WTC11 (cell line): Measurements from ENCODE around the gene INTS11. TPM values are rescaled to one million over a fixed set of nuclear protein-coding genes. Genes with fewer than 3 reads are reported as not detected.

Experiments
- ATAC-seq: fragments of 200-7000 bp; cut with Tn5 transposase; 2 replicates; pipeline ENCODE4 v1.10.0; 2021; ENCODE audit warnings: mild to moderate bottlenecking, moderate library complexity
- CTCF ChIA-PET: fragments of 300-600 bp; sonication (Branson Sonifier 250); formaldehyde crosslinking; loops from one replicate; lab custom pipeline; 2021; ENCODE audit warnings: antibody characterized with exemption; lab: Charles Lee
- POLR2A ChIA-PET: fragments of 350-600 bp; sonication (Branson Sonifier 250); formaldehyde crosslinking; loops from one replicate; lab custom pipeline; 2021; ENCODE audit warnings: antibody characterized with exemption; lab: Charles Lee
- DNase-seq: peaks from one replicate; pipeline ENCODE4 v3.0.0; 2021; ENCODE audit warnings: low spot score
- H3K27ac Mint-ChIP-seq: 2 replicates; pipeline ENCODE4 v1.8.0; 2021; ENCODE audit warnings: mixed read lengths
- H3K27me3 Mint-ChIP-seq: 2 replicates; pipeline ENCODE4 v1.8.0; 2021; ENCODE audit warnings: low read depth, mild to moderate bottlenecking, moderate library complexity, mixed read lengths
- H3K36me3 Mint-ChIP-seq: 2 replicates; pipeline ENCODE4 v1.8.0; 2021; ENCODE audit warnings: mixed read lengths
- H3K4me1 Mint-ChIP-seq: 2 replicates; pipeline ENCODE4 v1.8.0; 2022; ENCODE audit warnings: mixed read lengths
- H3K4me3 Mint-ChIP-seq: 2 replicates; pipeline ENCODE4 v1.8.0; 2021; ENCODE audit warnings: mild to moderate bottlenecking, moderate library complexity, mixed read lengths
- H3K9me3 Mint-ChIP-seq: 2 replicates; pipeline ENCODE4 v1.8.0; 2021; ENCODE audit warnings: mixed read lengths
- ETV6 ChIP-seq: sonication (generic); formaldehyde crosslinking; IDR thresholded peaks from 2 replicates; pipeline ENCODE4 v1.8.1; 2022; ENCODE audit warnings: mild to moderate bottlenecking, missing genetic modification reagents
- IRF2 ChIP-seq: sonication (generic); formaldehyde crosslinking; IDR thresholded peaks from 2 replicates; pipeline ENCODE4 v1.8.0; 2022; ENCODE audit warnings: low read depth, missing genetic modification reagents, borderline replicate concordance
- MXD4 ChIP-seq: fragments of 250-450 bp; sonication (Bioruptor Pico); IDR thresholded peaks from 2 replicates; pipeline ENCODE4 v1.8.0; 2021; ENCODE audit warnings: mild to moderate bottlenecking, moderate library complexity, borderline replicate concordance
- NFATC4 ChIP-seq: fragments of 250-450 bp; sonication (Bioruptor Pico); IDR thresholded peaks from 2 replicates; pipeline ENCODE4 v1.9.0; 2021; ENCODE audit warnings: mild to moderate bottlenecking
- NR2C2 ChIP-seq: sonication (generic); formaldehyde crosslinking; IDR thresholded peaks from 2 replicates; pipeline ENCODE4 v1.8.0; 2022; ENCODE audit warnings: mild to moderate bottlenecking, missing genetic modification reagents
- RORB ChIP-seq: fragments of 250-450 bp; sonication (Bioruptor Pico); IDR thresholded peaks from 2 replicates; pipeline ENCODE4 v1.9.0; 2021; ENCODE audit warnings: mild to moderate bottlenecking
- SMAD4 ChIP-seq: sonication (generic); formaldehyde crosslinking; IDR thresholded peaks from 2 replicates; pipeline ENCODE4 v1.8.0; 2022; ENCODE audit warnings: mild to moderate bottlenecking, missing genetic modification reagents
- TCF7 ChIP-seq: sonication (generic); formaldehyde crosslinking; IDR thresholded peaks from 2 replicates; pipeline ENCODE4 v1.8.0; 2022; ENCODE audit warnings: mild to moderate bottlenecking, low read depth, missing genetic modification reagents, moderate library complexity
- ZNF219 ChIP-seq: sonication (generic); formaldehyde crosslinking; IDR thresholded peaks from 2 replicates; pipeline ENCODE4 v1.8.0; 2023; ENCODE audit warnings: missing genetic modification reagents, mild to moderate bottlenecking, borderline replicate concordance
- ZNF232 ChIP-seq: sonication (generic); formaldehyde crosslinking; IDR thresholded peaks from 2 replicates; pipeline ENCODE4 v1.8.0; 2022; ENCODE audit warnings: mild to moderate bottlenecking, missing genetic modification reagents
- total RNA-seq: library from RNA; stranded (reverse); gene quantifications from 3 replicates; pipeline ENCODE4 v1.2.3, GENCODE V29; 2021
- TF ChIP-seq, protein P1 (sequence below): sonication (generic); formaldehyde crosslinking; IDR thresholded peaks from 2 replicates; pipeline ENCODE4 v1.8.0; 2022; ENCODE audit warnings: mild to moderate bottlenecking, missing genetic modification reagents
- TF ChIP-seq, protein P2 (sequence below): sonication (generic); formaldehyde crosslinking; conservative IDR thresholded peaks from 2 replicates; pipeline ENCODE4 v1.8.1; 2022; ENCODE audit warnings: mild to moderate bottlenecking, missing genetic modification reagents
- TF ChIP-seq, protein P3 (sequence below): fragments of 250-450 bp; sonication (Bioruptor Pico); IDR thresholded peaks from 2 replicates; pipeline ENCODE4 v1.8.0; 2021; ENCODE audit warnings: mild to moderate bottlenecking
- TF ChIP-seq, protein P4 (sequence below): fragments of 250-450 bp; sonication (Bioruptor Pico); IDR thresholded peaks from 2 replicates; pipeline ENCODE4 v1.9.0; 2021; ENCODE audit warnings: mild to moderate bottlenecking
- TF ChIP-seq, protein P5 (sequence below): fragments of 250-450 bp; sonication (Bioruptor Pico); IDR thresholded peaks from 2 replicates; pipeline ENCODE4 v1.9.0; 2021; ENCODE audit warnings: mild to moderate bottlenecking, borderline replicate concordance
- TF ChIP-seq, protein P6 (sequence below): sonication (generic); formaldehyde crosslinking; conservative IDR thresholded peaks from 2 replicates; pipeline ENCODE4 v1.8.1; 2023; ENCODE audit warnings: mild to moderate bottlenecking, low read depth, missing genetic modification reagents, moderate library complexity

INTS11 gene
- total RNA-seq, 1 experiment from 2014 or later = 170 TPM

DNA sequence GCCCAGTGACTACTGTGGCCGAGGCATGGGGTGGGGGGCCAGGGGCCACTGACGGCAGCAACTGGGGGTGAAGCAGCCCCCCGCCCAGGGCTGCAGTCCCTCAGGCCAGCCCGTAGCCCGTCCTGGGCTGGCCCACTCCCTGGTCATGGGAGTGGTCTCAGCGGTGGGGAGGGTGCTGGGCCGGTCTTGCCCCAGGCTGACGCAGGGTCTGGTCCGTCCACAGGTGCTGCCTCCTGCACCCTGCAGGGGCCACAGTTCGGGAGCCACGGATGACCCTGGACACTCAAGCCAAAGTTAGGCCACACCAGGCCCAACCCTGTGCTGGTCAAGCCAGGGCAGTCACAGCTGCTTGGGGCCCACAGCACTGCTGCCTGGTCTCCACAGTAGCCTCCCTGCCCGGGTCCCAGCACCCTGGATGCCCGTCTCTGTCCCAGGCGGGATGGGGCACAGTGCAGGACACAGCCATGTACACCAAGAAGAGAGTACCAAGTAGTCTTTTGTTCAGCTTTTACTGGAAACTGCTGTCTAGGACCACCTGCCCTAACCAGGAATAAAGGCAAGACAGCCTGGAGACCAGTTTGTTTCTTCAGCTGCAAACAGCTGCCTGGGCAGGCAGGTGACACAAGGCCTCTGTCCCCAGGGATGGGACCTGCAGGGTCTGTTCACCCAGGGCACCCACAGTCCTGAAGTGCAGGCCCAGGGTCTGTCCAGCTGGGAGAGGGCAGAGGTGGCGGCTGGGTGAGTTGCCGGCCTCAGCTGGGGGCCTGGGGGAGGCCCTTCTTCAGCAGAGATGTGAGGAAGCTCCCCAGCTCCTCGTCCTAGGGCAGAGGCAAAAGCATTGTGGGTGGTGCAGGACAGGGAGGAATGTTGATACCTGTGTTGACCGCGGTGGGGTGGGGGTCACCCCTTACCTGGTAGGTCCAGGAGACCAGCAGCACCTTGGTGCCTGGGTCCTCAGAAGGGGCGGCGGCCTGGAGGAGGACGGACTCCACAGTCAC is 13.1 kb downstream of the INTS11 start:
- no peak overlapping the region for H3K27ac Mint-ChIP-seq
- no peak for ATAC-seq
- peaks cover 6% of the 10 kb centered on the region; the same call in 1 of the 2 replicates for H3K27me3 Mint-ChIP-seq

More for the DNA sequence above, 13.1 kb downstream of the INTS11 start:
- TF ChIP-seq RORB (CRISPR knock-in tag) (no peak), NFATC4 (CRISPR knock-in tag) (no peak), SMAD4 (no peak), ETV6 (CRISPR knock-in tag) (no peak), TCF7 (CRISPR knock-in tag) (no peak), ZNF219 (CRISPR knock-in tag) (no peak), NR2C2 (no peak), MXD4 (CRISPR knock-in tag) (no peak), IRF2 (CRISPR knock-in tag) (no peak), ZNF232 (no peak)
- TF ChIP-seq, protein P1, sequence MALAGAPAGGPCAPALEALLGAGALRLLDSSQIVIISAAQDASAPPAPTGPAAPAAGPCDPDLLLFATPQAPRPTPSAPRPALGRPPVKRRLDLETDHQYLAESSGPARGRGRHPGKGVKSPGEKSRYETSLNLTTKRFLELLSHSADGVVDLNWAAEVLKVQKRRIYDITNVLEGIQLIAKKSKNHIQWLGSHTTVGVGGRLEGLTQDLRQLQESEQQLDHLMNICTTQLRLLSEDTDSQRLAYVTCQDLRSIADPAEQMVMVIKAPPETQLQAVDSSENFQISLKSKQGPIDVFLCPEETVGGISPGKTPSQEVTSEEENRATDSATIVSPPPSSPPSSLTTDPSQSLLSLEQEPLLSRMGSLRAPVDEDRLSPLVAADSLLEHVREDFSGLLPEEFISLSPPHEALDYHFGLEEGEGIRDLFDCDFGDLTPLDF (CRISPR knock-in tag) = no peak
- TF ChIP-seq, protein P2, sequence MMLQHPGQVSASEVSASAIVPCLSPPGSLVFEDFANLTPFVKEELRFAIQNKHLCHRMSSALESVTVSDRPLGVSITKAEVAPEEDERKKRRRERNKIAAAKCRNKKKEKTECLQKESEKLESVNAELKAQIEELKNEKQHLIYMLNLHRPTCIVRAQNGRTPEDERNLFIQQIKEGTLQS (CRISPR knock-in tag) = no peak
- TF ChIP-seq, protein P3, sequence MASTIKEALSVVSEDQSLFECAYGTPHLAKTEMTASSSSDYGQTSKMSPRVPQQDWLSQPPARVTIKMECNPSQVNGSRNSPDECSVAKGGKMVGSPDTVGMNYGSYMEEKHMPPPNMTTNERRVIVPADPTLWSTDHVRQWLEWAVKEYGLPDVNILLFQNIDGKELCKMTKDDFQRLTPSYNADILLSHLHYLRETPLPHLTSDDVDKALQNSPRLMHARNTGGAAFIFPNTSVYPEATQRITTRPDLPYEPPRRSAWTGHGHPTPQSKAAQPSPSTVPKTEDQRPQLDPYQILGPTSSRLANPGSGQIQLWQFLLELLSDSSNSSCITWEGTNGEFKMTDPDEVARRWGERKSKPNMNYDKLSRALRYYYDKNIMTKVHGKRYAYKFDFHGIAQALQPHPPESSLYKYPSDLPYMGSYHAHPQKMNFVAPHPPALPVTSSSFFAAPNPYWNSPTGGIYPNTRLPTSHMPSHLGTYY (CRISPR knock-in tag) = no peak
- TF ChIP-seq, protein P4, sequence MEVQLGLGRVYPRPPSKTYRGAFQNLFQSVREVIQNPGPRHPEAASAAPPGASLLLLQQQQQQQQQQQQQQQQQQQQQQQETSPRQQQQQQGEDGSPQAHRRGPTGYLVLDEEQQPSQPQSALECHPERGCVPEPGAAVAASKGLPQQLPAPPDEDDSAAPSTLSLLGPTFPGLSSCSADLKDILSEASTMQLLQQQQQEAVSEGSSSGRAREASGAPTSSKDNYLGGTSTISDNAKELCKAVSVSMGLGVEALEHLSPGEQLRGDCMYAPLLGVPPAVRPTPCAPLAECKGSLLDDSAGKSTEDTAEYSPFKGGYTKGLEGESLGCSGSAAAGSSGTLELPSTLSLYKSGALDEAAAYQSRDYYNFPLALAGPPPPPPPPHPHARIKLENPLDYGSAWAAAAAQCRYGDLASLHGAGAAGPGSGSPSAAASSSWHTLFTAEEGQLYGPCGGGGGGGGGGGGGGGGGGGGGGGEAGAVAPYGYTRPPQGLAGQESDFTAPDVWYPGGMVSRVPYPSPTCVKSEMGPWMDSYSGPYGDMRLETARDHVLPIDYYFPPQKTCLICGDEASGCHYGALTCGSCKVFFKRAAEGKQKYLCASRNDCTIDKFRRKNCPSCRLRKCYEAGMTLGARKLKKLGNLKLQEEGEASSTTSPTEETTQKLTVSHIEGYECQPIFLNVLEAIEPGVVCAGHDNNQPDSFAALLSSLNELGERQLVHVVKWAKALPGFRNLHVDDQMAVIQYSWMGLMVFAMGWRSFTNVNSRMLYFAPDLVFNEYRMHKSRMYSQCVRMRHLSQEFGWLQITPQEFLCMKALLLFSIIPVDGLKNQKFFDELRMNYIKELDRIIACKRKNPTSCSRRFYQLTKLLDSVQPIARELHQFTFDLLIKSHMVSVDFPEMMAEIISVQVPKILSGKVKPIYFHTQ (CRISPR knock-in tag) = no peak
- TF ChIP-seq, protein P5, sequence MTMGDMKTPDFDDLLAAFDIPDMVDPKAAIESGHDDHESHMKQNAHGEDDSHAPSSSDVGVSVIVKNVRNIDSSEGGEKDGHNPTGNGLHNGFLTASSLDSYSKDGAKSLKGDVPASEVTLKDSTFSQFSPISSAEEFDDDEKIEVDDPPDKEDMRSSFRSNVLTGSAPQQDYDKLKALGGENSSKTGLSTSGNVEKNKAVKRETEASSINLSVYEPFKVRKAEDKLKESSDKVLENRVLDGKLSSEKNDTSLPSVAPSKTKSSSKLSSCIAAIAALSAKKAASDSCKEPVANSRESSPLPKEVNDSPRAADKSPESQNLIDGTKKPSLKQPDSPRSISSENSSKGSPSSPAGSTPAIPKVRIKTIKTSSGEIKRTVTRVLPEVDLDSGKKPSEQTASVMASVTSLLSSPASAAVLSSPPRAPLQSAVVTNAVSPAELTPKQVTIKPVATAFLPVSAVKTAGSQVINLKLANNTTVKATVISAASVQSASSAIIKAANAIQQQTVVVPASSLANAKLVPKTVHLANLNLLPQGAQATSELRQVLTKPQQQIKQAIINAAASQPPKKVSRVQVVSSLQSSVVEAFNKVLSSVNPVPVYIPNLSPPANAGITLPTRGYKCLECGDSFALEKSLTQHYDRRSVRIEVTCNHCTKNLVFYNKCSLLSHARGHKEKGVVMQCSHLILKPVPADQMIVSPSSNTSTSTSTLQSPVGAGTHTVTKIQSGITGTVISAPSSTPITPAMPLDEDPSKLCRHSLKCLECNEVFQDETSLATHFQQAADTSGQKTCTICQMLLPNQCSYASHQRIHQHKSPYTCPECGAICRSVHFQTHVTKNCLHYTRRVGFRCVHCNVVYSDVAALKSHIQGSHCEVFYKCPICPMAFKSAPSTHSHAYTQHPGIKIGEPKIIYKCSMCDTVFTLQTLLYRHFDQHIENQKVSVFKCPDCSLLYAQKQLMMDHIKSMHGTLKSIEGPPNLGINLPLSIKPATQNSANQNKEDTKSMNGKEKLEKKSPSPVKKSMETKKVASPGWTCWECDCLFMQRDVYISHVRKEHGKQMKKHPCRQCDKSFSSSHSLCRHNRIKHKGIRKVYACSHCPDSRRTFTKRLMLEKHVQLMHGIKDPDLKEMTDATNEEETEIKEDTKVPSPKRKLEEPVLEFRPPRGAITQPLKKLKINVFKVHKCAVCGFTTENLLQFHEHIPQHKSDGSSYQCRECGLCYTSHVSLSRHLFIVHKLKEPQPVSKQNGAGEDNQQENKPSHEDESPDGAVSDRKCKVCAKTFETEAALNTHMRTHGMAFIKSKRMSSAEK (CRISPR knock-in tag) = no peak
- TF ChIP-seq, protein P6, sequence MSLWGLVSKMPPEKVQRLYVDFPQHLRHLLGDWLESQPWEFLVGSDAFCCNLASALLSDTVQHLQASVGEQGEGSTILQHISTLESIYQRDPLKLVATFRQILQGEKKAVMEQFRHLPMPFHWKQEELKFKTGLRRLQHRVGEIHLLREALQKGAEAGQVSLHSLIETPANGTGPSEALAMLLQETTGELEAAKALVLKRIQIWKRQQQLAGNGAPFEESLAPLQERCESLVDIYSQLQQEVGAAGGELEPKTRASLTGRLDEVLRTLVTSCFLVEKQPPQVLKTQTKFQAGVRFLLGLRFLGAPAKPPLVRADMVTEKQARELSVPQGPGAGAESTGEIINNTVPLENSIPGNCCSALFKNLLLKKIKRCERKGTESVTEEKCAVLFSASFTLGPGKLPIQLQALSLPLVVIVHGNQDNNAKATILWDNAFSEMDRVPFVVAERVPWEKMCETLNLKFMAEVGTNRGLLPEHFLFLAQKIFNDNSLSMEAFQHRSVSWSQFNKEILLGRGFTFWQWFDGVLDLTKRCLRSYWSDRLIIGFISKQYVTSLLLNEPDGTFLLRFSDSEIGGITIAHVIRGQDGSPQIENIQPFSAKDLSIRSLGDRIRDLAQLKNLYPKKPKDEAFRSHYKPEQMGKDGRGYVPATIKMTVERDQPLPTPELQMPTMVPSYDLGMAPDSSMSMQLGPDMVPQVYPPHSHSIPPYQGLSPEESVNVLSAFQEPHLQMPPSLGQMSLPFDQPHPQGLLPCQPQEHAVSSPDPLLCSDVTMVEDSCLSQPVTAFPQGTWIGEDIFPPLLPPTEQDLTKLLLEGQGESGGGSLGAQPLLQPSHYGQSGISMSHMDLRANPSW = no peak
- TF ChIP-seq, all 79 proteins: peak for 0
- H3K36me3 Mint-ChIP-seq = peaks cover 13% of the 10 kb centered on the region
- H3K4me3 Mint-ChIP-seq = no peak overlapping the region
- ChIA-PET POLR2A (interaction anchor here (1.1 kb wide), 1 partner anchor 297 kb away, joined by 3 read pairs; no protein-coding TSS in a partner anchor), CTCF (interaction anchor here (3.2 kb wide), 1 partner anchor 20 kb away, joined by 17 read pairs; no protein-coding TSS in a partner anchor)
- no peak for DNase-seq
- peaks cover 23% of the 10 kb centered on the region for H3K4me1 Mint-ChIP-seq
- H3K9me3 Mint-ChIP-seq = no peaks in the 10 kb centered on the region
